ENCODE measurements around the gene NFE2L3.
"Not testable (repeated sequence)": the region's sequence is repeated elsewhere in the genome, so short reads cannot be mapped to it uniquely, and the experiment has no call there.

The NFE2L3 gene

DNA sequence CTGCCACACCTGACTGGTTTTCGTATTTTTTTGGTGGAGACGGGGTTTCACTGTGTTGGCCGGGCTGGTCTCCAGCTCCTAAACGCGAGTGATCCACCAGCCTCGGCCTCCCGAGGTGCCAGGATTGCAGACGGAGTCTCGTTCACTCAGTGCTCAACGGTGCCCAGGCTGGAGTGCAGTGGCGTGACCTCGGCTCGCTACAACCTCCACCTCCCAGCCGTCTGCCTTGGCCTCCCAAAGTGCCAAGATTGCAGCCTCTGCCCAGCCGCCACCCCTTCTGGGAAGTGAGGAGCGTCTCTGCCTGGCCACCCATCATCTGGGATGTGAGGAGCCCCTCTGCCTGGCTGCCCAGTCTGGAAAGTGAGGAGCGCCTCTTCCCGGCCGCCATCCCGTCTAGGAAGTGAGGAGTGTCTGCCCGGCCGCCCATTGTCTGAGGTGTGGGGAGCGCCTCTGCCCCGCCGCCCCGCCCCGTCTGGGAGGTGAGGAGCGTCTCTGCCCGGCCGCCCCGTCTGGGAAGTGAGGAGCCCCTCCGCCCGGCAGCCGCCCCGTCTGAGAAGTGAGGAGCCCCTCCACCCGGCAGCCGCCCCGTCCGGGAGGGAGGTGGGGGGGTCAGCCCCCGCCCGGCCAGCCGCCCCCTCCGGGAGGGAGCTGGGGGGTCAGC, 4.2 kb upstream of the NFE2L3 start:
- not testable (repeated sequence) for DNase-seq

DNA sequence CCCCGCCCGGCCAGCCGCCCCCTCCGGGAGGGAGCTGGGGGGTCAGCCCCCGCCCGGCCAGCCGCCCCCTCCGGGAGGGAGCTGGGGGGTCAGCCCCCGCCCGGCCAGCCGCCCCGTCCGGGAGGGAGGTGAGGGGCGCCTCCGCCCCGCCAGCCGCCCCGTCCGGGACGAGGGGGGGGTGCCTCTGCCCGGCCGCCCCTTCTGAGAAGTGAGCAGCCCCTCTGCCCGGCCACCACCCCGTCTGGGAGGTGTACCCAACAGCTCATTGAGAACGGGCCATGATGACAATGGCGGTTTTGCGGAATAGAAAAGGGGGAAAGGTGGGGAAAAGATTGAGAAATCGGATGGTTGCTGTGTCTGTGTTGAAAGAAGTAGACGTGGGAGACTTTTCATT, 3.7 kb upstream of the NFE2L3 start:
- DNase-seq: not testable (repeated sequence)

DNA sequence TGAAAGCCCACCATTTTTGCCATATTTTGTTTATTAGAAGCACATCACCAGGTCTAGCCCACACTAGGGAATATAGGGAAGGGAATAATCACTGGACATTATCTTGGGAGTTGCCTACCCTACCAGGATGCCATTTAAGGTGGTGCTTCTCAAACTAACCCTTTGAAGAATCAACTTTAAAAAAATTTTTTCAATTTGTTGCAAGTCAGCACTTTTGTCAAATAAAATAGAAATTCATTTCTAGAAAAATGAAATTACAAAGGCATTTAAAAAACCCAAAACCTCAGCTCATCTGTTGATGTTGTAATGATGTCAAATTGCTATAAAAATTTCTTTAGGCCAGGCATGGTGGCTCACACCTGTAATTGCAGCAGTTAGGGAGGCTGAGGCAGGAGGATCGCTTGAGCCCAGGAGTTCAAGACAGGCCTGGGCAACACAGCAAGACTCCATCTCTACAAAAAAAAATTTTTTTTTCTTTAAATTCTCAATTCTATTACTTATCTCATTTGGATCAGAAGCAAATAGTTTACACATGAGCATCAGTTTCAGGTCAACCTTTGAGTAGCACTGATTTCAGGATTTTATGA, 2.5 kb upstream of the NFE2L3 start:
- DNase-seq: no peak

DNA sequence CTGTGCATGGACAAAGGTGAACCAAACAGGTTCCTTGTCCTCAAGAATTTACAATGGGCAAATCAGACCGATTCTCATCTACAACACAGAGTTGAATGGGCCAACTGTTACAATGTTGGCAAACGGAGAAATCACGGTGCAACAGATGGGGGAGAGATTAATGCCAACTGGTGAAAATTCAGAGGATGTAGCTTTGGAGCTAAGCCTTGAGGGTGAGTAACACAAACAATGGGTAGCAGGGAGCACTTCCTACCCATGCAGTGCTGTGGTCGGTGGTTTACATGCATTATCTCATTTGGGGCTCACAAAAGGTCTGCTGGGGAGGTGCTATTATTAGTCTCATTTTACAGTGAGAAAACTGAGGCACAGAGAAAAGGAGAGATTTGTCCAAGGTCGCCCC, 902 bp upstream of the NFE2L3 start:
- DNase-seq: no peak

DNA sequence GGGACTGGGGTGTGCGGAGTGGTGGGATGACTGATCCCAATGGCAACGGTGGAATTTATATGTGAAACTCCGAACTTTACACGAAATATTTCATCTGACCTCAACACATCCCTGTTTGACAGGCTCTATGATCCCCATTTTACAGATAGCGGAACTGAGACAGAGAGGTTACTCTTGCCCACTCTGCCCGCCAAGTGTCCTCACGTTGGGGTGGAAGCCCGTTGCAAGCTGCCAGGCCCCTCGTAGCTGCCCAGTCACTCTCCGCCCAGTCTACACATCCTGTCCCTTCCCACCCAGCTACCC, 397 bp upstream of the NFE2L3 start:
- DNase-seq: no peak

DNA sequence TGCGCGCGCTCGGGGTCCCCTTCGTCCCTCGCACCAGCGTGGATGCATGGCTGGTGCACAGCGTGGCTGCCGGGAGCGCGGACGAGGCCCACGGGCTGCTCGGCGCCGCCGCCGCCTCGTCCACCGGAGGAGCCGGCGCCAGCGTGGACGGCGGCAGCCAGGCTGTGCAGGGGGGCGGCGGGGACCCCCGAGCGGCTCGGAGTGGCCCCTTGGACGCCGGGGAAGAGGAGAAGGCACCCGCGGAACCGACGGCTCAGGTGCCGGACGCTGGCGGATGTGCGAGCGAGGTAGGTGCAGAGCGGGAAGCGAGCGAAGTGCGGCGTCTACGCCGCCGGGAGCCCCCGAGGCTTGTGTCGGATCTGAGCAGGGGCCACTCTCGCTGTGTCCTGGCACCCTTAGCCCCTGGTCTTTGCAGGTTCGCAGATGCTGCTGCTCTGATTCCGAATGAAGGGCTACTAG, 813 bp downstream of the NFE2L3 start:
- peak in 2 of 3 donors; percentile 10 to 43 for DNase-seq

DNA sequence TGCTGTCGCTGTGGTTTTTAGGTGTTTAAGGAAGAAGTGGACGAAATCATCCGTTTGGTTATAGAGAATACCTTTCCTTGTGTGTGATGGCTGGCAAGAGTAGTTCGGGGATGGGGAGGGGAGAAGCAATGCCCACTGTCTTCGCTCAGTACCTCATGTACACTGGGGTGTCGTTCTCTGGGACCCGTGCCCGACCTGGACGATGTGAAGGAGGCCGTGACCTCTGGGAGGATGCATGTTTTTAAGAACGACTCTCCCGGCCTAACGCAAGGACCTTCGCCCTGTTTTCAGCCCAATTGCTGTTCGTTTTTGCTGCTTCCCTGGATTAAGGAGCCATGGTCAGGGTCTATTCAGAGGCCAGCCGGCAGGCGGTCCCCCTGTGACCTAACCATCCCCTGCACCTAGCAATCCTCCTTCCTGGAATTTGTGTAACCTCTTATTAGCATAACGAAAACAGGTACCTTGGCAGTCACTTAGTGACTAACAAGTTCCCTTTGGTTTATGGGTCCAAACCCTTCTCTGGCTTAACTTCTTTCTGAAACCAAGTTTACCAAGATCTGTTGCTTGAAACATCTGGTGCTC, 1.3 kb downstream of the NFE2L3 start:
- peak in 2 of 3 donors; percentile 11 to 25 for DNase-seq

DNA sequence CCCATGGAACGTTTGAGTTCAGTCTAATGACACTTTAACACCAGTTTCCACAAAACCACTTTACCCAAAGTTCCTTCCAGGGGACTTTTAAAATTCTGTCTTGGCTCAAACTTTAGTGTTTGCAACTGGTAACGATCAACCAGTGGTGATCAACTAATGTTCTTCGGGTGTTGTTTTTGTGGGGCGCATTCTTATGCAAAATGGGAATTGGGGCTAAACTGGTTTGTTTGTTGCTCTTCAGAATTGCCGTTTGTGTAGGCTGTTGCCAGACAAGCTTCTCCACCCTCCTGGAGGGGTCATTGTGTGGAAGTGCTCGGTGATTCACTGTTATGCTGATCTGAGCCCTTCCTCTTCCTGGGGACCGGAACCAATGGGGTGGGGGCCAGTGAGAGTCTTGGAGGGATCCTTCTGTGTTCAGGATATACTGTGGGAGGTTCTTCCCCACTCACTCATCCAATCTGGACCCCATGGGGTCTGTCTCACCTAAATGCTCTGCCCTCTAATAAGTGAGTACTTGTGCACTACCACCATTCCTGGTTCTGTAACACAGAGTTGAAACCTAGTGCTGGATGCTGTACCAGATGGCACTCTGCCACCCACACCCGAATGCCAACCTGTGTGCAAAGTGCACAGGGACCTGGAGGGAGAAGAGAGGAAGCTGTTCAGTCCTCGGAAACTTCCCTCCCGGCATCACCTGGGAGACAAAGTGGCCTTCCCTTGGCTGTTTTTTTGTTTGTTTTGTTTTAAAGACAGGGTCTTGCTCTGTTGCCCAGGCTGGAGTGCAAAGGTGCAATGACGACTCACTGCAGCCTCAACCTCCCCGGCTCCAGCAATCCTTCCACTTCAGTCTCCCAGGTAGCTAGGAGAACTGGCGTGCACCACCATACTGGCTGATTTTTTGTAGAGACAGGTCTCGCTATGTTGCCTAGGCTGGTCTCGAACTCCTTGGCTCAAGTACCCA, 2.1 kb downstream of the NFE2L3 start:
- peak; percentile 82 to 88 (median 84) for DNase-seq

DNA sequence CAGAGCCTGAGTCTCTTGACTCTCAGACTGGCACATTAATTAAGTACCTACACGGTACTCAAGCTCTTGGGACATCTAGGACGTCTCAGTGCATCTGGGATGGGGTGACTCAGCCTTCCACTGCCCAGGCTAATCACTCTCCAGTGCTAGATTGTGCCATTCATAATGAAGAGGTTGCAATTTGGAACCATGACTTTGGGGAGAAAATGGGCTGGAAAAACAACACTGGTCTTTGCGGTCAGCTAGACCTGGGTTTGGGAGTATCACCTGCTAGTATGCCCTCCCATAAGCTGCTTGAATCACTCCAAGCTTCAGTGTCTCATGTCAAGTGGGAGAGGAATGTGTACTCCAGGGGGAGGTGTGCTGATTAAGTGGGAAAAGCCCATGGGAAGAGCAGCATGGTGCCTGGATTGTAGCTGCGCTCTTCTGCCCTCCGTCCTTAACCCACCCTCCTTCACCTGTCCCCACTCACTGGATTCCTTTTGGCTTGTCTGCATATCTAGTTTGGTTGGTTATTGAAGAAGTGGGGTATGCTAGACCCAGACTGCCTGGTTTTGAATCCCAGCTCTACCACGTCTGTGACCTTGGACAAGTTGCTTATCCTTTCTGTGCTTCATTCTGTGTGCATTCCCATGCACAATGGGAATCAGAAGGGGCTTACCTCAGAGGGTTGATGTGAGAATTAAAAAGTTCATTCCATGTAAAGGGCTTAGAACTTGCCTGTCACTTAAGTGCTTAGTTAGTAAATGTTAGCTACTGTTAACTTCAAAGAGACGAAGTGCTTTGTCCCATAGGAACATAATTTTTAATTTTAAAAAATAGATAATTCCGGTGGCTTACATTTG, 3.8 kb downstream of the NFE2L3 start:
- peak; percentile 72 to 78 (median 76) for DNase-seq

DNA sequence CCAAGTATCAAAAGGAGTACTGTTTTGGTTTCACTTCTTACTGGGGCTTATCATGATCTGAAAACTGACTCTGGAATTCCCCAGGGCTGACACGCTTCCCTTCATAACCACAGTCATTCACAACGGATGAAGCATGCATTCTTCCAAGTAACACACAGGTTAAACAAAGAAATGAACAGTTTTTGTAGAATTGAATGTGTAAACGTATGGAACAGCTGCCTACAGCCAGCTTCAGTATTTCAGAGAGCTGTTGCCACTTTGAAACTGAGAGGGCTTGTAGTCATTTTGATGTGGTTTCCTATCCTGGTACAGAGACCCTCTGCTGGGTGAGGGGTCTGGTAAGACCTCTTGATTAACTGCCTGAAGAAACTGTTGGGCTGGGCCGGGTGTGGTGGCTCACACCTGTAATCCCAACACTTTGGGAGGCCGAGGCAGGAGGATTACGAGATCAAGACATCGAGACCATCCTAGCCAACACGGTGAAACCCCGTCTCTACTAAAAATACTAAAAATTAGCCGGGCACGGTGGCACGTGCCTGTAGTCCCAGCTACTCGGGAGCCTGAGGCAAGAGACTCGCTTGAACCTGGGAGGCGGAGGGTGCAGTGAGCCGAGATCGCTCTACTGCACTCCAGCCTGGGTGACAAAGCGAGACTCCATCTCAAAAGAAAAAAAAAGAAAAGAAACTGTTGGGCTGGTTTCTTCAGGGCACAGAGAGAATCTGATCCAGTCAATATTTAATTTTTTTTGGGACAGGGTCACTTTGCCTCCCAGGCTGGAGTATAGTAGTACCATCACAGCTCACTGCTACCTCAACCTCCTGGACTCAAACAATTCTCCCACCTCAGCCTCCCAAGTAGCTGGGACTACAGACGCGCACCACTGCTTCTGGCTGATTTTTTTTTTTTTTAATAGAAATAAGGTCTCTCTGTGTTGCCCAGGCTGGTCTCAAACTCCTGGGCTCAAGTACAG, 4.7 kb downstream of the NFE2L3 start:
- DNase-seq: peak; percentile 88 to 96 (median 95)

DNA sequence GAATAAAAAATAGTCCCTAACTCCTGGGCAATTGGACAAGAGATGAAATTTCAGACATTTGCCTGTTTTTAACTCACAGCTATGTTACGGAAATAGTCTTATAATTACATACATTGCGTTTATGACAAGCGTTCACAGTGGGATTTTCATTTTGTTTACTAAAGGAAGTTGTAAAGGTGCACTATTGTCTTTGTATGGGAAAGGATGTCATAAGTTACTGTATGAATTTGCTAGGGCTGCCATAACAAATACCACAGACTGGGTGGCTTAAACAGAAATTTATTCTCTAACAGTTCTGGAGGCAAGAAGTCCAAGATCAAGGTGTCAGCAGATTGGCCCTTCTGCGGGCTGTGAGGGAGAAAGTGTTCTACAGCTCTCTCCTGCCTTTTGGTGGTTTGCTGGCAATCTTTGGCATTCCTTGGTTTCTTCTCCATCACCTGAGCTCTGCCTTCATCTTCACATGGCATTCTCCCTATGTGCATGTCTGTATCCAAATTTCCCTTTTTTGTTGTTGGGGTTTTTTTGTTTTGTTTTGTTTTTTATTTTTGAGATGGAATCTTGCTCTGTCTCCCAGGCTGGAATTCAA, 5.6 kb downstream of the NFE2L3 start:
- DNase-seq: no peak

DNA sequence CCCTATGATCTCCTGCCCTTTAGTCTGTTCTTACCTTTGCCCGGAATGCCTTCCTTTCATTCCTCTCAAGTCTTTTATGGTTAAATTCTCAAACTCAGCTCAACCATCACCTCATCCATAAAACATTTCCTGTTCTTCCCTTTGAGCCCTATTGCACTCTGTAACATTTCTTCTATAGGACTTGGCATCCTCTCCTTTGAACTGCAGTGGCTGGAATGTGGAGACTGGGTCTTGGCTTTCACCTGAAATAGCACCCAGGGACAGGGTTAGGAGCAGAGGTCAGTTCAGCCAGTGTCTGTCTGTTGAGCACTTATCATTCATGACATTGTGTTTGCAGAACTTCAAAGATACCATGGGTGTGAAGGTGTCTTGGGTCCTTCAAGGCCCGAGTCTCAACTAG, 7.2 kb downstream of the NFE2L3 start:
- no peak for DNase-seq

DNA sequence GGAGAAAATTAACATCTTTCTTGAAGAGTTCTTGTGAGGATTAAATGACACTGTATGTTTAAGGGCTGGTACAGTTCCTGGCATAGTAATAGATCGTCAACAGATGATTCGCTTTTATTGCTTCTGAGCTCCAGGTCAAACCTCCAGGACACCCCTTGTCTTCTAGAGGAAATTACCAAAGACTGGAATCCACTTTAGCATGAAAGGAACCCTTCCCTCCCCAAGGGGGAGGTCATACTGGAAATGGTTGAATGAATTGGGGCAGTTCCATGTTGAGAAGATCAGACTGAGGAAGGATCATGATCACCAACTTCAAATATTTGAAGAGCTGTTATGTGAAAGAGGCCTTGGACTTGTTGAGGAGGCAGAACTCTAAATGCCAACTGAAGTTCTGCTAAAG, 8.9 kb downstream of the NFE2L3 start:
- DNase-seq: peak; percentile 31 to 73 (median 45)

DNA sequence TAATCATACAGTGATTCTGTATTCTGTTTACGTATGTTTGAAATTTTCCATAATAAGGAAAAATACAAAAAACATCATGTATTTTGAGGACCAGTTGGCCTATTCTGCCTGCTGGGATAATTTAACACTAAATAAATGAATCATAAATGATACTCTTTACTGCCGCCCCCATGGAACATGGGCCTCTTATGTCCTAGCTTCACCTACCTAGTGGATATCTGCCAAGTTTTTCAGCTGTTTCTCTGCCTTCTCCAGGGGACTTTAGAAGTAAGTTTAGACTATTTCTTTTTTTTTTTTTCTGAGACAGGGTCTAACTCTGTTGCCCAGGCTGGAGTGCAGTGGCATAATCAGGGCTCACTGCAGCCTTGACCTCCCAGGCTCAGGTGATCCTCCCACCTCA, 10.4 kb downstream of the NFE2L3 start:
- no peak for DNase-seq

DNA sequence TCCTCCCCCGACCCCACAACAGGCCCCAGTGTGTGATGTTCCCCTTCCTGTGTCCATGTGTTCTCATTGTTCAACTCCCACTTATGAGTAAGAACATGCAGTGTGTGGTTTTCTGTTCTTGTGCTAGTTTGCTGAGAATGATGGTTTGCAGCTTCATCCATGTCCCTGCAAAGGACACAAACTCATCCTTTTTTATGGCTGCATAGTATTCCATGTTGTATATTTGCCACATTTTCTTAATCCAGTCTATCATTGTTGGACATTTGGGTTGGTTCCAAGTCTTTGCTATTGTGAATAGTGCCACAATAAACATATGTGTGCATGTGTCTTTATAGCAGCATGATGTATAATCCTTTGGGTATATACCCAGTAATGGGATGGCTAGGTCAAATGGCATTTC, 11.8 kb downstream of the NFE2L3 start:
- DNase-seq: not testable (repeated sequence)

DNA sequence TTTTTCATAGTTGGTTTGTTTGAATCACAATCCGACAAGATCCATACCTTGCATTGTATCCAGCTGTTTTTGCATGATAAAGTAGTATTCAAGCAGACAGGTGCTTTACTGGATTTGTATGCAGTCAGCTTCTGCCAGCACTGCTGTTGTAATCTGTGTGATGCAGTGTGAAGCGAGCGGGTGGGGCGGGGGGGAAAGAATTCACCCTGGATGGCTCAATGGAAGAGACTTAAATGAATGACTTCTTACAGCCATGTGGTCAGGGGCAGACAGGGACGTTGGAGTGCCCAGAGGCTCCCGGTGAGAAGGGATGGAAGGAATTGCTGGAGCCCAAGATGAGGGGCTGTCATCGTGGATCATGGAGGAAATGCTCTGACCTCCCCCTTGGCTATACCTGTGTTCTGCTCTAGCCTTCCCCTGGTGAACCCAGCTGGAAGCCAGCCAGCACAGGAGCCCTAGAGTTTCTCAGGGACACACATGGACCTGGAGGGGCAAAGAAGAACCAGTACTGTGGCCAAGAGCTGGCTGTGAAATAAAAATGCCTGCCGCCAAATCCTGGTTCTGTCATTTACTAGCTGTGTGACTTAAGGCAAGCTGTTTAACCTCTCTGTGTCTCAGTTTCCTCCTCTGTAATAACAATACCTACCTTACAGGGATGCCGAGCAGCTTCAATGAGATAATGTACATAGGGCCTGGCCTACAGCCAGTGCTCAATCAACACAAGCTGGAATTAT, 14.1 kb downstream of the NFE2L3 start:
- no peak for DNase-seq

DNA sequence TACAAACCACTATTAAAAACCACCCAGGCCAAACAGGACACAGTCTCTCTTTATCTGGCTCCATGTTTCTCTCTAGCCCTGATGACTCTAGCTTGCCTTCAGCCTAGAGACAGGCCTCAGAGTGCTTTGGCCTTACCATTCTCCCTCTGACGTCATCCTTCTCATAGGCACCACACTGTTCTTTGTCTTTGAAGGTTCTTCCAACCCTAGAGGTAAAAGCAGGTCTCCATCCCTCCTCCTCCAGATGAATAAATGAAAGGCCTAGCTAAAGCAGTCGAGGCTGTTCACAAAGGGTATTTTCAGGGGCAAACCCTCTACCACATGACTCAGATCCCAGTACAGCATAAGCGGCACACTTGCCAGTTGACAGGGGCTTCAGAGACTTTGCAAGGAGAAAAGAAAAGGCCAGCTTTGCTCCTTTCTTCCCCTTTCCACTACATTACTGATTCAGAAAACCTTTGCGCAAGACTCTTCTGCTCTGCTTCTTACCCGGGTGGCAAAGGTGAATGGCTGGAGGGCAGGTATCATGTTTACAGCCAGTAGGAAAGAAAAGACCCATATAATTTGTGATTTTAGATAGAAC, 14.8 kb downstream of the NFE2L3 start:
- DNase-seq: peak; percentile 40 to 66 (median 55)

DNA sequence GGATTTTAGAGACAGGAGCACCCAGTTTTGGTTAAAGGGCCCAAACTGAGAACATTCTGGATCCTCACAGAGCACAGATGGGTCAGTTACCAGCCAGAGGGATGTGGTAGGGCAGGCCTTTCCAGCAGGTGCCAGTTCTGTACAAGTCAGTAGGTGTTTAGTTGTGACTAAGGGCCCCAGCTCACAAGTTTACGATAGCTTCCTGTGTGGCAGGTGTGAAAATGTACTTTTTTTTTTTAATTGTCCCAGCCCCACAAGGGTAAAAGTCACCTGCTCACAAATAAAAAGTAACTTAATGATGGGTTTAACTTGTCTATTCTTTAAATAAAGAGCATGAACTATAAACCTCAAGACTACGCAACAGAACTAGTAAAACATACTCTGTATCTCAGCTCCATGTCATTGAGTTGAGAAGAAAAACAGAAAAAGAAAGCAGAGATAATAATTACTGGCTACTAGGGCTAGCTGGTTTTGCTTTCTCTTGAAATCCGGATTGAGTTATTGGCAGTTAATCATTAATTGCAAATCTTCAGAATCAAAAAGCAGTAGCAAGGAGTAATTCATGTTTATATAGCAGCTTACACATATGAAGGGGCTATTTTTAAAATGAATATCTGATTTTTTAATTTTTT, 15.4 kb downstream of the NFE2L3 start:
- no peak for DNase-seq

DNA sequence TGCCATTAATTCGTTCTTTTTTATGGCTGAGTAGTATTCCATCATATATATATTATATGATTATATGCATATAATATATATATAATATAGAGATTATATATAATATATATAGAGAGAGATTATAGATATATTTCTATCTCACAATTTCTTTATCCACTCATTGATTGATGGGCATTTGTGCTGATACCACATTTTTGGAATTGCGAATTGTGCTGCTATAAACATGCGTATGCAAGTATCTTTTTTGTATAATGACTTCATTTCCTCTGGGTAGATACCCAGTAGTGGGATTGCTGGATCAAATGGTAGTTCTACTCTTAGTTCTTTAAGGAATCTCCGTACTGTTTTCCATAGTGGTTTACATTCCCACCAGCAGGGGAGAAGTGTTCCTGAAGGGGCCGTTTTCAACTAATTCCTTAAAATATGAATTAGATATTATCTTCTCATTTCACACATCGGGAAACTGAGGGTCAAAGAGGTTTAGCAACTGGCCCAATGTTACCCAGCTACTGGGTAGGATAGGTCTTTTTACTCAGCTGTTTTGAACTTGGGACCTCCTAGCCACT, 16.5 kb downstream of the NFE2L3 start:
- no peak for DNase-seq
